WTC11 (cell line): ENCODE measurements around the gene LGALS1. TPM values are rescaled to one million over a fixed set of nuclear protein-coding genes. Genes with fewer than 3 reads are reported as not detected.

Experiments used
- ATAC-seq: fragments of 200-7000 bp; cut with Tn5 transposase; 2 replicates; pipeline ENCODE4 v1.10.0; 2021; ENCODE audit warnings: mild to moderate bottlenecking, moderate library complexity
- CTCF ChIA-PET: fragments of 300-600 bp; sonication (Branson Sonifier 250); formaldehyde crosslinking; loops from one replicate; lab custom pipeline; 2021; ENCODE audit warnings: antibody characterized with exemption; lab: Charles Lee
- POLR2A ChIA-PET: fragments of 350-600 bp; sonication (Branson Sonifier 250); formaldehyde crosslinking; loops from one replicate; lab custom pipeline; 2021; ENCODE audit warnings: antibody characterized with exemption; lab: Charles Lee
- DNase-seq: peaks from one replicate; pipeline ENCODE4 v3.0.0; 2021; ENCODE audit warnings: low spot score
- H3K27ac Mint-ChIP-seq: 2 replicates; pipeline ENCODE4 v1.8.0; 2021; ENCODE audit warnings: mixed read lengths
- H3K27me3 Mint-ChIP-seq: 2 replicates; pipeline ENCODE4 v1.8.0; 2021; ENCODE audit warnings: low read depth, mild to moderate bottlenecking, moderate library complexity, mixed read lengths
- H3K36me3 Mint-ChIP-seq: 2 replicates; pipeline ENCODE4 v1.8.0; 2021; ENCODE audit warnings: mixed read lengths
- H3K4me1 Mint-ChIP-seq: 2 replicates; pipeline ENCODE4 v1.8.0; 2022; ENCODE audit warnings: mixed read lengths
- H3K4me3 Mint-ChIP-seq: 2 replicates; pipeline ENCODE4 v1.8.0; 2021; ENCODE audit warnings: mild to moderate bottlenecking, moderate library complexity, mixed read lengths
- H3K9me3 Mint-ChIP-seq: 2 replicates; pipeline ENCODE4 v1.8.0; 2021; ENCODE audit warnings: mixed read lengths
- ATF1 ChIP-seq: sonication (generic); formaldehyde crosslinking; IDR thresholded peaks from 2 replicates; pipeline ENCODE4 v1.8.1; 2023; ENCODE audit warnings: mild to moderate bottlenecking, moderate library complexity, missing genetic modification reagents
- CBFB ChIP-seq: sonication (generic); formaldehyde crosslinking; IDR thresholded peaks from 2 replicates; pipeline ENCODE4 v1.8.1; 2022; ENCODE audit warnings: mild to moderate bottlenecking, low read depth, missing genetic modification reagents
- FOXJ3 ChIP-seq: sonication (generic); formaldehyde crosslinking; IDR thresholded peaks from 2 replicates; pipeline ENCODE4 v1.9.0; 2021; ENCODE audit warnings: missing genetic modification reagents, mild to moderate bottlenecking, borderline replicate concordance
- NFATC4 ChIP-seq: fragments of 250-450 bp; sonication (Bioruptor Pico); IDR thresholded peaks from 2 replicates; pipeline ENCODE4 v1.9.0; 2021; ENCODE audit warnings: mild to moderate bottlenecking
- NFYB ChIP-seq: sonication (generic); formaldehyde crosslinking; conservative IDR thresholded peaks from 2 replicates; pipeline ENCODE4 v1.8.0; 2022; ENCODE audit warnings: low read depth, missing genetic modification reagents
- NR2C2 ChIP-seq: sonication (generic); formaldehyde crosslinking; IDR thresholded peaks from 2 replicates; pipeline ENCODE4 v1.8.0; 2022; ENCODE audit warnings: mild to moderate bottlenecking, missing genetic modification reagents
- RELA ChIP-seq: sonication (generic); formaldehyde crosslinking; IDR thresholded peaks from 2 replicates; pipeline ENCODE4 v1.8.1; 2022; ENCODE audit warnings: missing genetic modification reagents, mild to moderate bottlenecking, borderline replicate concordance
- SMAD3 ChIP-seq: sonication (generic); formaldehyde crosslinking; IDR thresholded peaks from 2 replicates; pipeline ENCODE4 v1.8.0; 2022; ENCODE audit warnings: missing genetic modification reagents, mild to moderate bottlenecking, borderline replicate concordance
- SMAD4 ChIP-seq: sonication (generic); formaldehyde crosslinking; IDR thresholded peaks from 2 replicates; pipeline ENCODE4 v1.8.0; 2022; ENCODE audit warnings: mild to moderate bottlenecking, missing genetic modification reagents
- ZNF317 ChIP-seq: sonication (generic); formaldehyde crosslinking; IDR thresholded peaks from 2 replicates; pipeline ENCODE4 v1.8.1; 2023; ENCODE audit warnings: low read depth, mild to moderate bottlenecking, moderate library complexity, missing genetic modification reagents, borderline replicate concordance
- ZNF423 ChIP-seq: fragments of 250-450 bp; sonication (Bioruptor Pico); IDR thresholded peaks from 2 replicates; pipeline ENCODE4 v2.1.2; 2022; ENCODE audit warnings: mild to moderate bottlenecking, moderate library complexity
- ZNF671 ChIP-seq: fragments of 250-450 bp; sonication (Bioruptor Pico); IDR thresholded peaks from 2 replicates; pipeline ENCODE4 v1.8.0; 2021; ENCODE audit warnings: mild to moderate bottlenecking
- total RNA-seq: library from RNA; stranded (reverse); gene quantifications from 3 replicates; pipeline ENCODE4 v1.2.3, GENCODE V29; 2021
- TF ChIP-seq, protein P1 (sequence below): sonication (generic); formaldehyde crosslinking; IDR thresholded peaks from 2 replicates; pipeline ENCODE4 v1.8.0; 2023; ENCODE audit warnings: missing genetic modification reagents, mild to moderate bottlenecking, borderline replicate concordance
- TF ChIP-seq, protein P2 (sequence below): fragments of 250-450 bp; sonication (Bioruptor Pico); IDR thresholded peaks from 2 replicates; pipeline ENCODE4 v2.1.2; 2022; ENCODE audit warnings: mild to moderate bottlenecking, moderate library complexity
- TF ChIP-seq, protein P3 (sequence below): sonication (generic); formaldehyde crosslinking; IDR thresholded peaks from 2 replicates; pipeline ENCODE4 v1.8.0; 2023; ENCODE audit warnings: mild to moderate bottlenecking, missing genetic modification reagents
- TF ChIP-seq, protein P4 (sequence below): fragments of 250-450 bp; sonication (Bioruptor Pico); IDR thresholded peaks from 2 replicates; pipeline ENCODE4 v1.8.0; 2021; ENCODE audit warnings: mild to moderate bottlenecking

The LGALS1 gene
- total RNA-seq, 1 experiment from 2014 or later: 17.3 TPM

DNA sequence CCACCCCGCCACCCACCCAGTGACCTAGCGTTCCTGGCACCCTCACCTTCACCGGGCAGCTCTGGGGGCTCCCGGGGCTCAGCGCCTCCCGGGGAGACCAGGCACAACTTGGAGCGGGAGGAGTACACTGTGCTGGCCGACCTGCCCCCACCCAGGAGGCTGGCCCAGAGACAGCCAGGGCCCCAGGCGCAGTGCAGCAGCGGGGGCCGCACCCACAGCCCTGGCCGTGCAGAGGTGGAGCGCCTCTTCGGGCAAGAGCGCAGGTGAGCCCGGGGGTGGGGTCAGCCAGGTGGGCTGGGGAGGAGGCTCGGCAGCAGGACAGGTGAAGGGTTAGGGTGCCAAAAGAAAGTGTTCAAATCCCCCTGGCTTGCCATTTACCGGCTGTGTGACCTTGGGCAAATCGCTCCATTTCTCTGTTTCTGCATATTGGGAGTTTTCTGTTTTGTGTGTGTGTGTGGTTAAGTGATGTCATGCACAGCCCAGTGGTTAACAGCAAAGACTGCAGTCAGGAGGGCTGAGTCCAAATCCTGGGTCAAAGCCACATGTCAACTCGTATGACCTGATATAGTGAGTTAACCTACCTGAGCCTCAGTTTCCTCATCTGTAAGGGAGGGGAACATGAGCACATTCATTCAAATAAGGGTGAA lies 50.9 kb downstream of the LGALS1 start (continued):
- TF ChIP-seq, protein P1, sequence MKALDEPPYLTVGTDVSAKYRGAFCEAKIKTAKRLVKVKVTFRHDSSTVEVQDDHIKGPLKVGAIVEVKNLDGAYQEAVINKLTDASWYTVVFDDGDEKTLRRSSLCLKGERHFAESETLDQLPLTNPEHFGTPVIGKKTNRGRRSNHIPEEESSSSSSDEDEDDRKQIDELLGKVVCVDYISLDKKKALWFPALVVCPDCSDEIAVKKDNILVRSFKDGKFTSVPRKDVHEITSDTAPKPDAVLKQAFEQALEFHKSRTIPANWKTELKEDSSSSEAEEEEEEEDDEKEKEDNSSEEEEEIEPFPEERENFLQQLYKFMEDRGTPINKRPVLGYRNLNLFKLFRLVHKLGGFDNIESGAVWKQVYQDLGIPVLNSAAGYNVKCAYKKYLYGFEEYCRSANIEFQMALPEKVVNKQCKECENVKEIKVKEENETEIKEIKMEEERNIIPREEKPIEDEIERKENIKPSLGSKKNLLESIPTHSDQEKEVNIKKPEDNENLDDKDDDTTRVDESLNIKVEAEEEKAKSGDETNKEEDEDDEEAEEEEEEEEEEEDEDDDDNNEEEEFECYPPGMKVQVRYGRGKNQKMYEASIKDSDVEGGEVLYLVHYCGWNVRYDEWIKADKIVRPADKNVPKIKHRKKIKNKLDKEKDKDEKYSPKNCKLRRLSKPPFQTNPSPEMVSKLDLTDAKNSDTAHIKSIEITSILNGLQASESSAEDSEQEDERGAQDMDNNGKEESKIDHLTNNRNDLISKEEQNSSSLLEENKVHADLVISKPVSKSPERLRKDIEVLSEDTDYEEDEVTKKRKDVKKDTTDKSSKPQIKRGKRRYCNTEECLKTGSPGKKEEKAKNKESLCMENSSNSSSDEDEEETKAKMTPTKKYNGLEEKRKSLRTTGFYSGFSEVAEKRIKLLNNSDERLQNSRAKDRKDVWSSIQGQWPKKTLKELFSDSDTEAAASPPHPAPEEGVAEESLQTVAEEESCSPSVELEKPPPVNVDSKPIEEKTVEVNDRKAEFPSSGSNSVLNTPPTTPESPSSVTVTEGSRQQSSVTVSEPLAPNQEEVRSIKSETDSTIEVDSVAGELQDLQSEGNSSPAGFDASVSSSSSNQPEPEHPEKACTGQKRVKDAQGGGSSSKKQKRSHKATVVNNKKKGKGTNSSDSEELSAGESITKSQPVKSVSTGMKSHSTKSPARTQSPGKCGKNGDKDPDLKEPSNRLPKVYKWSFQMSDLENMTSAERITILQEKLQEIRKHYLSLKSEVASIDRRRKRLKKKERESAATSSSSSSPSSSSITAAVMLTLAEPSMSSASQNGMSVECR (CRISPR knock-in tag): no peak
- TF ChIP-seq, protein P2, sequence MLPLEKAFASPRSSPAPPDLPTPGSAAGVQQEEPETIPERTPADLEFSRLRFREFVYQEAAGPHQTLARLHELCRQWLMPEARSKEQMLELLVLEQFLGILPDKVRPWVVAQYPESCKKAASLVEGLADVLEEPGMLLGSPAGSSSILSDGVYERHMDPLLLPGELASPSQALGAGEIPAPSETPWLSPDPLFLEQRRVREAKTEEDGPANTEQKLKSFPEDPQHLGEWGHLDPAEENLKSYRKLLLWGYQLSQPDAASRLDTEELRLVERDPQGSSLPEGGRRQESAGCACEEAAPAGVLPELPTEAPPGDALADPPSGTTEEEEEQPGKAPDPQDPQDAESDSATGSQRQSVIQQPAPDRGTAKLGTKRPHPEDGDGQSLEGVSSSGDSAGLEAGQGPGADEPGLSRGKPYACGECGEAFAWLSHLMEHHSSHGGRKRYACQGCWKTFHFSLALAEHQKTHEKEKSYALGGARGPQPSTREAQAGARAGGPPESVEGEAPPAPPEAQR (CRISPR knock-in tag): no peak
- TF ChIP-seq ATF1 (CRISPR knock-in tag) (no peak), SMAD4 (no peak), ZNF317 (CRISPR knock-in tag) (no peak), ZNF671 (CRISPR knock-in tag) (no peak), NR2C2 (CRISPR knock-in tag) (no peak)
- TF ChIP-seq, all 79 proteins: peak for 0

DNA sequence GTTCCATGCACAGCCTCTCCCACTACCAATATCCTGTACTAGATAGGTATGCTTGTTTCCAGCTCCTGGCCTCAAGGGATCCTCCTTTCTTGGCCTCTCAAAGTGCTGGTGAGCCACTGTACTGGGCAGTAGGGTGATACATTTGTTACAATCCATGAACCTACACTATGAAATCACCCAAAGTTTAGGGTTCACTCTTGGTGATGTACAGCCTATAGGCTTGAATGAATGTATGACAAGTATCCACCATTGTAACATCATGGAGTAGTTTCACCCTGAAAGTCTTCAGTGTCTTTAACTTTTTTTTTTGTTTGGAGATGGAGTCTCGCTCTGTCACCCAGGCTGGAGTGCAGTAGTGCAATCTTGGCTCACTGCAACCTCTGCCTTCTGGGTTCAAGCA lies 53.2 kb downstream of the LGALS1 start:
- Mint-ChIP-seq H3K9me3 (peaks cover 10% of the 10 kb centered on the region; the same call in 1 of the 2 replicates), H3K4me3 (no peak overlapping the region), H3K27me3 (peaks cover 52% of the 10 kb centered on the region), H3K27ac (no peak overlapping the region), H3K4me1 (no peaks in the 10 kb centered on the region; the same call in 1 of the 2 replicates), H3K36me3 (peaks cover 29% of the 10 kb centered on the region)
- no peak for TF ChIP-seq ZNF423 (CRISPR knock-in tag)
- TF ChIP-seq, protein P3, sequence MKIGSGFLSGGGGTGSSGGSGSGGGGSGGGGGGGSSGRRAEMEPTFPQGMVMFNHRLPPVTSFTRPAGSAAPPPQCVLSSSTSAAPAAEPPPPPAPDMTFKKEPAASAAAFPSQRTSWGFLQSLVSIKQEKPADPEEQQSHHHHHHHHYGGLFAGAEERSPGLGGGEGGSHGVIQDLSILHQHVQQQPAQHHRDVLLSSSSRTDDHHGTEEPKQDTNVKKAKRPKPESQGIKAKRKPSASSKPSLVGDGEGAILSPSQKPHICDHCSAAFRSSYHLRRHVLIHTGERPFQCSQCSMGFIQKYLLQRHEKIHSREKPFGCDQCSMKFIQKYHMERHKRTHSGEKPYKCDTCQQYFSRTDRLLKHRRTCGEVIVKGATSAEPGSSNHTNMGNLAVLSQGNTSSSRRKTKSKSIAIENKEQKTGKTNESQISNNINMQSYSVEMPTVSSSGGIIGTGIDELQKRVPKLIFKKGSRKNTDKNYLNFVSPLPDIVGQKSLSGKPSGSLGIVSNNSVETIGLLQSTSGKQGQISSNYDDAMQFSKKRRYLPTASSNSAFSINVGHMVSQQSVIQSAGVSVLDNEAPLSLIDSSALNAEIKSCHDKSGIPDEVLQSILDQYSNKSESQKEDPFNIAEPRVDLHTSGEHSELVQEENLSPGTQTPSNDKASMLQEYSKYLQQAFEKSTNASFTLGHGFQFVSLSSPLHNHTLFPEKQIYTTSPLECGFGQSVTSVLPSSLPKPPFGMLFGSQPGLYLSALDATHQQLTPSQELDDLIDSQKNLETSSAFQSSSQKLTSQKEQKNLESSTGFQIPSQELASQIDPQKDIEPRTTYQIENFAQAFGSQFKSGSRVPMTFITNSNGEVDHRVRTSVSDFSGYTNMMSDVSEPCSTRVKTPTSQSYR: no peak
- no peak for TF ChIP-seq NR2C2 (CRISPR knock-in tag)
- no peak for TF ChIP-seq RELA
- TF ChIP-seq FOXJ3 (CRISPR knock-in tag): no peak
- no peak for TF ChIP-seq CBFB (CRISPR knock-in tag)
- no peak for TF ChIP-seq NFATC4
- TF ChIP-seq NFYB (CRISPR knock-in tag): no peak
- no peak for TF ChIP-seq SMAD3 (CRISPR knock-in tag)
- TF ChIP-seq, protein P4, sequence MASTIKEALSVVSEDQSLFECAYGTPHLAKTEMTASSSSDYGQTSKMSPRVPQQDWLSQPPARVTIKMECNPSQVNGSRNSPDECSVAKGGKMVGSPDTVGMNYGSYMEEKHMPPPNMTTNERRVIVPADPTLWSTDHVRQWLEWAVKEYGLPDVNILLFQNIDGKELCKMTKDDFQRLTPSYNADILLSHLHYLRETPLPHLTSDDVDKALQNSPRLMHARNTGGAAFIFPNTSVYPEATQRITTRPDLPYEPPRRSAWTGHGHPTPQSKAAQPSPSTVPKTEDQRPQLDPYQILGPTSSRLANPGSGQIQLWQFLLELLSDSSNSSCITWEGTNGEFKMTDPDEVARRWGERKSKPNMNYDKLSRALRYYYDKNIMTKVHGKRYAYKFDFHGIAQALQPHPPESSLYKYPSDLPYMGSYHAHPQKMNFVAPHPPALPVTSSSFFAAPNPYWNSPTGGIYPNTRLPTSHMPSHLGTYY: no peak
- POLR2A ChIA-PET: no interaction called here
- DNase-seq: no peak
- ATAC-seq: no peak
- CTCF ChIA-PET: interaction anchor here (0.6 to 1.8 kb wide), 4 partner anchors 10 to 85 kb away, joined by 3 to 6 read pairs (median 4); no protein-coding TSS in a partner anchor

Other genes starting within 250 kb of the LGALS1 start
- gene ELFN2, start 248.2 kb upstream of the LGALS1 start, total RNA-seq: 0.87 to 1.8 TPM (median 1.5 TPM) in 3 replicates
- gene MFNG, start 189.3 kb upstream of the LGALS1 start, total RNA-seq: 3.2 to 4.8 TPM (median 3.7 TPM) in 3 replicates
- gene CARD10, start 156.2 kb upstream of the LGALS1 start, total RNA-seq: 14.6 to 17.5 TPM (median 16.0 TPM) in 3 replicates
- 9.6 to 12.7 TPM (median 10.4 TPM) in 3 replicates for gene CDC42EP1, start 115.2 kb upstream of the LGALS1 start, total RNA-seq
- 0.33 TPM in 1 of 3 replicates, not detected in the others for gene LGALS2, start 95.5 kb upstream of the LGALS1 start, total RNA-seq
- 59.5 to 66.3 TPM (median 61.6 TPM) in 3 replicates for gene GGA1, start 66.8 kb upstream of the LGALS1 start, total RNA-seq
- gene SH3BP1, start 36.0 kb upstream of the LGALS1 start, total RNA-seq: 35.4 to 39.4 TPM (median 36.6 TPM) in 3 replicates
- gene PDXP, start 16.9 kb upstream of the LGALS1 start, total RNA-seq: 36.1 to 42.5 TPM (median 42.3 TPM) in 3 replicates
- gene NOL12, start 10.7 kb downstream of the LGALS1 start, total RNA-seq: 20.3 to 24.9 TPM (median 22.0 TPM) in 3 replicates
- 54.0 to 58.9 TPM (median 56.8 TPM) in 3 replicates for gene TRIOBP, start 21.4 kb downstream of the LGALS1 start, total RNA-seq
- gene GCAT, start 132.3 kb downstream of the LGALS1 start, total RNA-seq: 33.0 to 36.4 TPM (median 36.3 TPM) in 3 replicates
- gene GALR3, start 147.7 kb downstream of the LGALS1 start, total RNA-seq: 0.69 to 0.89 TPM (median 0.79 TPM) in 3 replicates
- 17.1 to 19.1 TPM (median 17.9 TPM) in 3 replicates for gene ANKRD54, start 168.7 kb downstream of the LGALS1 start, total RNA-seq
- 611 to 645 TPM (median 645 TPM) in 3 replicates for gene EIF3L, start 173.8 kb downstream of the LGALS1 start, total RNA-seq
- gene MICALL1, start 230.7 kb downstream of the LGALS1 start, total RNA-seq: 34.1 to 47.2 TPM (median 38.6 TPM) in 3 replicates